Germinal center (tissue), 1 donor: ENCODE measurements around the gene GABRG2.

ENCODE experiments used
- DNase-seq: peaks from one replicate; pipeline ENCODE4 v3.0.0; 2012; ENCODE audit warnings: mixed read lengths, low spot score

GABRG2 gene

GRCh38 chr5:162193012-162193411 is 125.4 kb downstream of the GABRG2 start:
- DNase-seq, result no peak

GRCh38 chr5:162196351-162196750 is 128.8 kb downstream of the GABRG2 start:
- DNase-seq, result no peak

DNA sequence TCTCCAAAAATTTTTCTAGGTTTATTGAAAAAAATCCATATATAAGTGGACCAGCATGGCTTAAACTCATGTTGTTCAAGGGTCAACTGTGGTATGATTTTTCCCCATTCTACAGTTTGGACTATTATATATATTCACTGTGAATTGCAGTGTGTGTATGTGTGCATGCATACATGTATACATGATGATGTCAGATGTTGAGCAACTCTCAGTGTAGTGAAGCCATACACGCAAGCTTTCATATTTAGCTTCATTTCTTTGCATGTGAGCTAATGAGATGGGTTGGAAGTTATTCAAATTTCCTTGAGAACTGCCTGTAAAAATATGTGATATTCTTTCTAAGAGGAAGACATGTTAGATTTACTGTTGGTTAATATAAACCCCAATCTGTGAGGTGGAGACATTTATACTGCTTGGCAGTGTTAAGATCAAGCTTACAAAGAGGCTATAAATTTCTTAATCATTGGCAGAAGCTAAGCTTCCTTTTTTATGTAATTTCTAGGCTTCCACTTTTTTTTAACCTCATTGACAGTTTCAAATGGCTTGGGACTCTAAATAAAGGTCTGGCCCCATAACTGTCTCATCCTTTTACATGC is 134.8 kb downstream of the GABRG2 start:
- no peak for DNase-seq
